Mucosa of descending colon (tissue), 3 donors: ENCODE results near the gene THRAP3. TPM values are rescaled to one million over a fixed set of nuclear protein-coding genes. Genes with fewer than 3 reads are reported as not detected.
A peak's percentile ranks its signal among the peaks of the same experiment; 100 is the strongest.

Experiments used
- ATAC-seq: fragments of 200-7000 bp; cut with Tn5 transposase; one replicate; pipeline ENCODE4 v1.9.1; 2020; ENCODE audit warnings: mild to moderate bottlenecking, moderate library complexity
- DNase-seq, 3 donors: peaks; one replicate each; pipeline ENCODE4 v3.0.0-alpha.2; 2020
- H3K36me3 ChIP-seq: fragments of 200-600 bp; one replicate; pipeline ENCODE4 v1.8.0; 2021; ENCODE audit warnings: low read depth, mild to moderate bottlenecking
- H3K4me1 ChIP-seq: fragments of 200-600 bp; one replicate; pipeline ENCODE4 v1.8.0; 2021; ENCODE audit warnings: low read depth, mild to moderate bottlenecking
- H3K4me3 ChIP-seq: fragments of 200-600 bp; one replicate; pipeline ENCODE4 v1.8.0; 2021; ENCODE audit warnings: mild to moderate bottlenecking
- H3K9me3 ChIP-seq: fragments of 200-600 bp; one replicate; pipeline ENCODE4 v1.8.0; 2021; ENCODE audit warnings: mild to moderate bottlenecking
- intact Hi-C, 2 donors: fragments of 100-400 bp; cut with DNase I in 1 of 2; cut with micrococcal nuclease in 1 of 2; formaldehyde crosslinking; loops; one replicate each; pipeline versions ENCODE4 v1.11.0 to v1.11.1; 2022; cut with DNase I, micrococcal nuclease
- total RNA-seq, 3 donors: library from RNA; stranded (reverse); fragmentation: NEBNext Ultra II Directional in 2 of 3; extraction: Animal tissue kit (Norgen Biotek cat#: 25700) in 2 of 3; gene quantifications; one replicate each; pipeline versions ENCODE4 v1.2.1 to v1.2.4, GENCODE V29; 2021 to 2023
- TF ChIP-seq, protein P1 (sequence below): fragments of 200-600 bp; IDR thresholded peaks from one replicate; pipeline ENCODE4 v1.8.0; 2022; ENCODE audit warnings: antibody characterized with exemption, mild to moderate bottlenecking
- donor health status: DM: no; HTN: no; CAD: no; lungs with moderate emphysema.
- donor health status: DM: no; HTN: no; CAD: no.
- donor health status: DM: no; HTN: yes; CAD: no.

THRAP3 gene
- total RNA-seq, 3 donors from 2014 or later = 83.0 to 103 (median 85.1) TPM

DNA sequence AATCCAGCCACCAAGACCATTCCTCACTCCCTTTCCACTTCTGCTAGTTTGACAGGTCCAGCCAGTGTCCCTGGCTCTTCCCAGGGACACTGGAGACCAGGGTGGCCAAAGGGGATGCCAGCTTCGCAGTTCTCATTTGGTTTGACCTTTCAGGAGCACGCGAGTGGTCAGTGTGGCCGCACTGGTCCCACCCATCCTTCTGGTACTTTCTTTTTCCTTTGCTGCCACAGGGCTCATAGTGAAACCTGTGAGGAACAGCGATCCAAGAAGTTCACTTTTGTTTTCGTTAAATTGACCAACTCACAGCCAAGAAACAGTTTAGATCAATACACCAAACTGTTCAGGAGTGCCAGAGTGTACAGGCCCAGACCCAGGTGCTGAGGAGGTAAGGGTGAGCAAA, 113.6 kb downstream of the THRAP3 start:
- Histone ChIP-seq H3K4me1 (no peaks in the 10 kb centered on the region), H3K9me3 (no peaks in the 10 kb centered on the region), H3K36me3 (peaks cover 3% of the 10 kb centered on the region), H3K4me3 (no peak overlapping the region)
- intact Hi-C loops = no loop called here
- TF ChIP-seq, protein P1, sequence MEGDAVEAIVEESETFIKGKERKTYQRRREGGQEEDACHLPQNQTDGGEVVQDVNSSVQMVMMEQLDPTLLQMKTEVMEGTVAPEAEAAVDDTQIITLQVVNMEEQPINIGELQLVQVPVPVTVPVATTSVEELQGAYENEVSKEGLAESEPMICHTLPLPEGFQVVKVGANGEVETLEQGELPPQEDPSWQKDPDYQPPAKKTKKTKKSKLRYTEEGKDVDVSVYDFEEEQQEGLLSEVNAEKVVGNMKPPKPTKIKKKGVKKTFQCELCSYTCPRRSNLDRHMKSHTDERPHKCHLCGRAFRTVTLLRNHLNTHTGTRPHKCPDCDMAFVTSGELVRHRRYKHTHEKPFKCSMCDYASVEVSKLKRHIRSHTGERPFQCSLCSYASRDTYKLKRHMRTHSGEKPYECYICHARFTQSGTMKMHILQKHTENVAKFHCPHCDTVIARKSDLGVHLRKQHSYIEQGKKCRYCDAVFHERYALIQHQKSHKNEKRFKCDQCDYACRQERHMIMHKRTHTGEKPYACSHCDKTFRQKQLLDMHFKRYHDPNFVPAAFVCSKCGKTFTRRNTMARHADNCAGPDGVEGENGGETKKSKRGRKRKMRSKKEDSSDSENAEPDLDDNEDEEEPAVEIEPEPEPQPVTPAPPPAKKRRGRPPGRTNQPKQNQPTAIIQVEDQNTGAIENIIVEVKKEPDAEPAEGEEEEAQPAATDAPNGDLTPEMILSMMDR = no peak
- no peak for DNase-seq
- ATAC-seq = no peak

DNA sequence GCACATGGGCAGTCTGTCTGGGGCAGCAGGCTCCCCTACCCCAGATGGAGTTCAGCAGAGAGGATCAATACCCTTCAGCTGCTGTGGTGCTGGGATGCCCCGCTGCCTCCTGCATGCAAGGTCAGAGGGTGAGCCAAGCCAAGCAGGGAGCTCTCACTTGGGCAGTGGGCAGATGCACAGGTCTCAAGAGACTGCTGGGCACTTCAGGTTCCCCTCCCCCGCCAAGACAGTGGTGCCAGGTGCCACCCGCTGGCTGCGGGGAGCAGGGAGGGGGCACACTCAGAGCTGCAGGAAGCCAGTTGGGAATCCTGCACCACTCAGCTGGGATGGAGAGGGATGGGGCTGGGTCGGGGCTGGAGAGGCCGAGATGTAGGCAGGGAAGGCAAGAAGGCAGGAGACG, 115.0 kb downstream of the THRAP3 start:
- Histone ChIP-seq H3K4me1 (no peaks in the 10 kb centered on the region), H3K9me3 (no peaks in the 10 kb centered on the region), H3K36me3 (peaks cover 3% of the 10 kb centered on the region), H3K4me3 (no peak overlapping the region)
- DNase-seq (no peak), ATAC-seq (no peak)
- intact Hi-C loops = no loop called here
- TF ChIP-seq, protein P1 = no peak

- TF ChIP-seq, protein P1 = no peak
- intact Hi-C loops = loop anchor here (5.0 kb wide), 1 partner anchor 83 kb away; no protein-coding TSS in a partner anchor
- no peaks in the 10 kb centered on the region for H3K4me1 ChIP-seq
- H3K4me3 ChIP-seq = no peak overlapping the region
- no peaks in the 10 kb centered on the region for H3K9me3 ChIP-seq
- no peak for ATAC-seq
- peaks cover 3% of the 10 kb centered on the region for H3K36me3 ChIP-seq
- no peak for DNase-seq
Observed at GRCh38 chr1:36339615-36340014, 115.4 kb downstream of the THRAP3 start.

GRCh38 chr1:36341626-36342320, 117.5 kb downstream of the THRAP3 start:
- Histone ChIP-seq H3K4me1 (no peaks in the 10 kb centered on the region), H3K4me3 (no peak overlapping the region), H3K36me3 (peaks cover 3% of the 10 kb centered on the region), H3K9me3 (no peaks in the 10 kb centered on the region)
- DNase-seq = no peak
- TF ChIP-seq, protein P1 = no peak
- no peak for ATAC-seq
- intact Hi-C loops = loop anchor here (5.0 kb wide), 1 partner anchor 81 kb away; no protein-coding TSS in a partner anchor

DNA sequence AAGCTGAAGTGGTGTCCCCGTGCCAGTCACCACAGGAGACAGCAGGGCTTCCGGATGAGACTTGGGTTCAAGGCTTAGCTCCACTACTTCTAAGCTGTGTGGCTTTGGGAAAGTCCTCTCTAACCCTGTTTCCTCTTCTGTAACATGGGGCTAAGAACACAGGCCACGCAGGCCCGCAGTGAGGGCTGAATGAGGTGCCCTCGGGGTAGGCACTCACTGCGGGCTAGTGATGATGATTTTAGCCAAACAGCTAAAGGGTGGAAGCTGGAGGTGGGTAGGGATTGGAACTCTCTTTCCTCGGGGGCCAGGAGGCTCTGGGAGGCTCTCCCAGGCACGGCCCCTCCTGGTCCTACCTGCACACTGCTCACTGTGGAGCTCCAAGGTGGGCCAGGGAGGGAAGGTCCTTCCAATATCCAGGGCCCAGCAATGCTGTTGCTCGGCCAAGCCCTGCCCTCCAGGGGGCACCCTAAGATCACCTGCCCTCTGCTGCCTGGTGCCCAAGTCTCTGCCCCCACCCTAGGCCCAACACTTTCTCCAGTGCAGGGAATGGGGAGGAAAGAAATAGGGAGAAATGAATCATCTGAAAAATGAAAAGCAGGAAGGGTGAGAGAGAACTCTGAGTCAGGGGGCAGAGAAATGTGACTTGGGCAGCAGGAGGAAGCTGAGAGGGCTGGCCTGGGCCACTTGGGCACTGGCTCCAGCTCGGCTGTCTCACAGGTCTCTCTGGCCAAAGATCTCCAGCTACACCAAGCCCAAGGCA, 118.4 kb downstream of the THRAP3 start:
- peaks cover 3% of the 10 kb centered on the region for H3K36me3 ChIP-seq
- TF ChIP-seq, protein P1 = no peak
- intact Hi-C loops = loop anchor here (5.0 kb wide), 1 partner anchor 80 kb away; no protein-coding TSS in a partner anchor
- no peaks in the 10 kb centered on the region for H3K9me3 ChIP-seq
- ATAC-seq (peak; percentile 76), DNase-seq (peak; percentile 45 to 81 (median 73))
- H3K4me1 ChIP-seq = no peaks in the 10 kb centered on the region
- H3K4me3 ChIP-seq = no peak overlapping the region
